HG03103 (cell line): ENCODE data around the gene AGPAT1.
"Not testable (repeated sequence)": the region's sequence is repeated elsewhere in the genome, so short reads cannot be mapped to it uniquely, and the experiment has no call there.

Experiments
- ATAC-seq: cut with Tn5 transposase; IDR thresholded peaks from one replicate; pipeline ENCODE4 v1.9.1; 2021; ENCODE audit warnings: low read depth; ENCODE audit not compliant: unreplicated experiment

Gene AGPAT1

DNA sequence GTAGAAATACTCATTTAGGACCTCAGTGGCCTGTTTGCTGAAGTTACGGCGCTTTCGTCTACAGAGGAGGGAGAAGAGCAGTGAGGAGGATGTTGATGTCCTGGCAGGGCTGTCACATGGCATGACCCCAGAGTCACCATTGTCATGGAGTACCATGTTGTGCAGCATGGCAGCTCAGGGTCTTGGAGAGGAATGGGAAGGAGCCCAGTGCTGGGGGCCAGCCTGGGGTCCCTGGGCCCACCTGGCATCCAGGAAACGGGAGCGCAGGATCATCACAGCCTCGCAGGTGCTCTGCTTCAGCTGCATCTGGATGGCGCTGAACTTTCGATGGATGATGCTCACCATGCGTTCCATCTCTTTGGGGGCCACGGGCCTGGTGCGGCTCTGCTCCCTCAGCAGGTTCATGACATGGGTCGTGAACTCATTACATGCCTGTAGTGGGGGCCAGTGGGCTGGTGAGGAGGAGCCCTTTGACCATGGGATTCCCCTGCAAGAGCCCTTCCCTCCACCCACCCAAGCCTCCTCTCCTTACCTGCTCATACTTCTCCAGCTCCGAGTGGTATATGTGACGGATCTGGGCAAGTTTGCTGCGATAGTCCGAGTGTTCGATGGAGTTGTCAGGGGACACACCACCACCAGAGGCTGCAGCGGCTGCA is 12.0 kb upstream of the AGPAT1 start:
- not testable (repeated sequence) for ATAC-seq

DNA sequence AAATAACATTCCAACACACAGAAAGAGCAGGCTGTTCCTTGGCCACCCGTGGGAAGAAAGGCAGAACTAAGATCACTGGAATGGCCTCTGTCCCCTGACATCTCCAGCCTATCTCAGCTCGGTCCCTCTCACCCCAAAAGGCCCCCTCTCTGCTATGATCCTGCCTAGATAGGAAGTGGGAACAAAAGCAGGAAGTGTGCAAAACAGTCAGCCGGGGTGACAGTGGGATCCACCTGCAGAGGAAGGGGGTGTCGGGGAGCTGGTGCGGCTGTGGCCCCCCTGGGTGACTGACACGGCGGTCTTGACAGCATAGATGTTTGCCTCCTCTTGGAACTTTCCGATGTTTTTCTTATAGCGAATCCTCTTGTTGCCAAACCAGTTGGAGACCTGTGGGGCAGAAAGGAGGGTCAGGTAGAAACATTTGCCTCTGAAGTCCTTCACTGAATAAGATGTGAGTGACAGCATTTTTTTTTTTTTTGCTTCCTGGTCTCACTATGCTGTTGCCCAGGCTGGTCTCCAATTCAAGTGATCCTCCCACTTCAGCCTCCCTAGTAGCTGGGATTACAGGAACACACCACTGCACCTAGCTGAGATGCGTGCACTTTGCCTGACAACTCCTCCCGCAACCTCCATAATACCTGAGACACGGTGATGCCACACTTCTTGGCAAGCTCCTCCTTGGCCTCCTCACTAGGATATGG is 11.3 kb upstream of the AGPAT1 start:
- ATAC-seq, result no peak

DNA sequence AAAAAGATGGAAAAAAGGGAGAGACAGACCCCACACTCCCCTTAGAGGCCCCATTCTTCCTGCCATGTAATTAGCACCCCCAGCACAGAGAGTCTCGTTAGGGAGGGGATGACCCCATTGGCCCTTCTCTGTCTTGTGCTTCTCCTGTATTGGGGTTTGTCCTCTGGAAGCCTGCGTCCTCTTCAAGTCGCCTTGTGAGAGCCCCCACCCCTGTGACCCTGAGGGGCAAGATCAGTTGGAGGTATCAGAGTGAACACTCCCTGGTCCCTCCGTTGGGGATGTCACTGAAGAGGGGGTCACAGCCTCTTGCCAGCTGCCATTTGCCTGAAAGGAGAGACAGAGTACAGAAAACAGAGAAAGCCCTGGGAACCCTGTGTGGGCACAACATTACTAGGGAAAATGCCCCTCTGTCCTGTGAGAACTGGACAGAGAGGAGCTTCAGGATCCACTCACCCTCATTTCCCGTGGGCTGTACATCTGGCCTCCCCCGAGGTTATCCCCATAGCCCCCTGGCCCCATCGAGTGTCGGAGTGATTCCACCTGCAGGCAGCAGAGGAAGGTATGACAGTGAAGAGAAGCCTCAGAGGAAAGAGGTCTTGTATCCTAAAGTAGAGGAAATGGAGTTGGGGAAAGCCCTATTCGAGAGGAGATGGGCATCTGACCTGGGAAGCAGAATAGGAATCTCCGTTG is 10.4 kb upstream of the AGPAT1 start:
- ATAC-seq, result not testable (repeated sequence)

DNA sequence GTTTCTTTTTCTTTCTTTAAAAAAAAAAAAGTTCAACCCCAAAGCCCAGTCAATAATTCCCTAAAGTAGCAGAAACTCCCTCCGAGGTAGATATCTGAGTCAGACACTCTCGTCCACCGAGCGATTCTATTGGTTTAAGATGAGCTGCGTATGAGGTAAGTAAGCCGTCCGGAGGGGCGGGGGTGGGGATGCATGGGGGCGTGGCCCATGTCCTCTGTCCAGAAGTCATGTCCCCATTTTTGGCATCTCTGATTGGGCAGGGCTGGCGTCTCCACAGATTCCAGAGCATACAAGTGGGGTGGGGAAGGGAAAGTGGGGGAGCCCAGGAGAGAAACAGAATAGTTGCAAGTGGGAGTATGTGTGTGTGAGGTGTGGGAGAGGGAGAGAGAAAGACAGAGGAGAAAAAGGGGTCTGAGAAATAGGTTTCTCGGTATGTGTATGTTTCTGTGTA is 9.8 kb upstream of the AGPAT1 start:
- ATAC-seq, result not testable (repeated sequence)

DNA sequence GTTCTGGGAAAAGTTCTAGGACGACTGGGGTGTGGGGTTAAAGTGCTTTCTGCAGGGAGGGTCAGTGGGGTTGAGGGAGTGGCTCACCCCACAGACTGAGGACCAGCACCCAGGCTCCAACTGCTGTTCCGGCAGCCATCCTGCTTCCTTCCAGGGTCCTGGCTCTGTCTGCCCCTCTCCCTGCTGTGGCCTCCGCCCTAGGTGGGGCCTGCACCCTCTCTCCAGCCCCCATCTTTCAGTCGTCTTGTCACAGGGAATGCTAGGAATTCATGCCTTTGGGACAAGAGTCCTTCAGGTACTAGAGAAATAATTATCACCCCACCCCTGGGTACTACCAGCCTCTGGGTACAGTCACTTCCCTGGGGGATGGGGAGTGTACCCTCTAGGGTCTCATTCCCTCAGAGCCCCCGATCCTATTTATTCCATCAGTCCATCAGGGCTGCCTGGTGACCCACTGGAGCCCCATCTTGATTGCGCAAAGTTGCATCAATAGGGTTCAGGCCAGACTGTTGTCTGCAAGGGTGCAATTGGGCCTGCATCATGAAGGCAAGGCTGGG is 8.3 kb upstream of the AGPAT1 start, which contains the start of gene AGER:
Gene AGER, minus strand, starts transcription at position 170 of the 557 bp plus-strand sequence. Its CDS starts 31 bp downstream, at position 139.
- ATAC-seq, result no peak

DNA sequence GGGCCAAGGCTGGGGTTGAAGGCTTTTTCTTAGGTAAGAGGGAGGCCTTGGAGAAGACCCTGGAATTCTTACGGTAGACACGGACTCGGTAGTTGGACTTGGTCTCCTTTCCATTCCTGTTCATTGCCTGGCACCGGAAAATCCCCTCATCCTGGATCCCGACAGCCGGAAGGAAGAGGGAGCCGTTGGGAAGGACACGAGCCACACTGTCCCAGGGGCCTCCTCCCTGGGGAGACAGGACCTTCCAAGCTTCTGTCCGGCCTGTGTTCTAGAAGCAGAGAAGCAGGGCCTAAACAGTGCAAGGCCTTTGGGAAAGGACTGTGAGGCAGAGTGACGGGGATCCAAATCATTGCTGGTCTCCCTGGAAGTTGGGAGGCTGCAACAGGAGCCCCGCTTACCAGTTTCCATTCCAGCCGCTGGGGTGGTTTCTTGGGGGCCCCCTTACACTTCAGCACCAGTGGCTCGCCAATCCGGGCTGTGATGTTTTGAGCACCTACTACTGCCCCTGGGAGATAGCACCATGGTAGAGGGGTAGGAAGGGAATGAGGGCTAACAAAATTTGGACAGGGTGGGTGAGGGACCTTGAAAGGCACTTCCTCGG is 7.7 kb upstream of the AGPAT1 start:
- ATAC-seq, result no peak

DNA sequence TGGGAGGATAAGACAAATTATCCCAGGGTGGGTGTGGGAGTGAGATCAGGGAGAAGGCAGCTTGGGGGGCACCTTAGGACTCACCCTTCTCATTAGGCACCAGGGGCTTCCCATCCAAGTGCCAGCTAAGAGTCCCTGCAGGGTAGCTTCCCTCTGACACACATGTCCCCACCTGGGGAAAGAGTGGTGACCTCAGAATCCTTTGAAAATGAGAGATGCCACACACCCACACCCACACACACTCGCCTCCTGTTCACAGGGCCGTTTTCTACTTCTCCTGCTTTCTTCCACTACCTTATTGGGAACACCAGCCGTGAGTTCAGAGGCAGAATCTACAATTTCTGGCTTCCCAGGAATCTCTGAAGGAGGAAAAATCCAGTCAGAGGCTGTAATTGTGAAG is 7.1 kb upstream of the AGPAT1 start:
- ATAC-seq, result no peak

DNA sequence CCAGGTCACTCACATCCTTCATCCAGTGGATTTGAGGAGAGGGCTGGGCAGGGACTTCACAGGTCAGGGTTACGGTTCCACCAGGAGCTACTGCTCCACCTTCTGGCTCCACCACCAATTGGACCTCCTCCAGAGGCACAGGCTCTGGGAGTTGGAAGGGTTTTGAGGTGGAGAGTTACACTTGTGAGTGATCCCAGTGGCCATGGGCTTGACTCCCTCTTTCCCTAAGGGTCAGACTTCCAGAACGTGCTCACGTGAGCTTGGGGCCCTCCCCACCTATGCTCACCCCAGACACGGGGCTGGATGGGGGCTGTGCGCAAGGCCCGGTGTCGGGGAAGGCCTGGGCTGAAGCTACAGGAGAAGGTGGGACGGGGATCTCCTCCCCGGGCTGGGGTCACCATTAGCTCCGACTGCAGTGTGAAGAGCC is 6.7 kb upstream of the AGPAT1 start:
- no peak for ATAC-seq

DNA sequence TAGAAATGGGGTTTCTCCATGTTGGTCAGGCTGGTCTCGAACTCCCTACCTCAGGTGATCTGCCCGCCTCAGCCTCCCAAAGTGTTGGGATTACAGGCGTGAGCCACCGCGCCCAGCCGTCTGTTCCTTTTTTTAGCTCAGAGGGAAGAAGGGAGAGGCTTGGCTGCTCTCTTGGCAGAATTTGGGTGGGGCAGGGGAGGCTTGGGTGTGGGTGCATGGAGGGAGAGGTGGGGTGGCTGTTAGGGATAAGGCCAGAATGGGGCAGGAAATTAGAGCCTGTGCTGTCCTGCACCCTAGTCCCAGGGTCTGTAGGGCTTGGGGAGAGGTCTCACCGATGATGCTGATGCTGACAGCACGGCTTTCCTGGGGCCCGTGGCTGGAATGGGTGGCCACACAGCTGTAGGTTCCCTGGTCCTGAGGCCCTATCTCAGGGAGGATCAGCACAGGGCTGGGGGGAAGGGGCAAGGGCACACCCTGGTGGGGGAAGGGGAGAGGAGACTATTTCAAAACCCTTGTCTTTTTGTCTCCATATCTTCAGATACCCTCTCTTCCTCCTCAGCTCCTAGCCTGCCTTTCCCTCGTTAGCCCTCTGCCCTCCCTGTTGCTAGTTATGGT is 6.1 kb upstream of the AGPAT1 start:
- no peak for ATAC-seq

DNA sequence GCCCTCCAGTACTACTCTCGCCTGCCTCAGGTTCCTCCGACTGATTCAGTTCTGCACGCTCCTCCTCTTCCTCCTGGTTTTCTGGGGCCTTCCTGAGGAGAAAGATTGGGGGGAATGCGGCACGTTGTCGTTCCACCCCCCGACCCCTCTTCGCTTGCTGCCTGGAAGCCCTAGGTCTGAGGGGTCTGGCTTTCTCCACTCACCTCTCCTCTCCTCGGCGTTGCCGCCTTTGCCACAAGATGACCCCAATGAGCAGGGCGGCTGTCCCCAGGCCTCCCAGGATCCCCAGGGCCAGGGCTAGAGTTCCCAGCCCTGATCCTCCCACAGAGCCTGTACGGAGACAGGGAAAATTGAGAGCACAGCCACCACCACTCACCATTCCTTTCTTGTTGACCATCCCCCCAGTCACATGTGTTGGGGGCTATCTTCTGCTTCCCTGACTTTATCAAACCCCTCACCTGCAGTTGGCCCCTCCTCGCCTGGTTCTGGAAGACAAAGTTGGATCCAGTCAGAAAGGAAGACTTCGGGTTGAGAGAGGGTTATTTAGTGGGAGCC is 5.3 kb upstream of the AGPAT1 start:
- no peak for ATAC-seq

DNA sequence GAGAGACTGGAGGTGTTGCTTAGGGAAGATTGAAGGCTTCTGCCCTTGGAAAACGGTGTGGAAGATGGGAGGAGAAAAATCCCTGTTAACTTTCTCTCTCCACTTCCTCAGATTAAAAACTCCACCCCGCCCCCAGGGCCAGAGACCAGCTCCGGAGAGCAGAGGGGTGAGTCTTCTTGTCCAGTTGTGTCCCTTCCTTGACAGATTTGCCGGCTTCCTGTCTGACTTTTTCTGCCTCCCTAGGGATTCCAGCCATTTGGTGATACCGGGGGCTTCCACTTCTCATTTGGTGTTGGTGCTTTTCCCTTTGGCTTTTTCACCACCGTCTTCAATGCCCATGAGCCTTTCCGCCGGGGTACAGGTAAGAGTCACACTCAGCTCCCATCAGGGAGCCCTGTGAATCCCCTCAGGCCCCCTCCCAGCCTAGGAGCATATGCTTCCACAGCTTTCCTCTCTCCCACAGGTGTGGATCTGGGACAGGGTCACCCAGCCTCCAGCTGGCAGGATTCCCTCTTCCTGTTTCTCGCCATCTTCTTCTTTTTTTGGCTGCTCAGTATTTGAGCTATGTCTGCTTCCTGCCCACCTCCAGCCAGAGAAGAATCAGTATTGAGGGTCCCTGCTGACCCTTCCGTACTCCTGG is 4.0 kb upstream of the AGPAT1 start:
- no peak for ATAC-seq

DNA sequence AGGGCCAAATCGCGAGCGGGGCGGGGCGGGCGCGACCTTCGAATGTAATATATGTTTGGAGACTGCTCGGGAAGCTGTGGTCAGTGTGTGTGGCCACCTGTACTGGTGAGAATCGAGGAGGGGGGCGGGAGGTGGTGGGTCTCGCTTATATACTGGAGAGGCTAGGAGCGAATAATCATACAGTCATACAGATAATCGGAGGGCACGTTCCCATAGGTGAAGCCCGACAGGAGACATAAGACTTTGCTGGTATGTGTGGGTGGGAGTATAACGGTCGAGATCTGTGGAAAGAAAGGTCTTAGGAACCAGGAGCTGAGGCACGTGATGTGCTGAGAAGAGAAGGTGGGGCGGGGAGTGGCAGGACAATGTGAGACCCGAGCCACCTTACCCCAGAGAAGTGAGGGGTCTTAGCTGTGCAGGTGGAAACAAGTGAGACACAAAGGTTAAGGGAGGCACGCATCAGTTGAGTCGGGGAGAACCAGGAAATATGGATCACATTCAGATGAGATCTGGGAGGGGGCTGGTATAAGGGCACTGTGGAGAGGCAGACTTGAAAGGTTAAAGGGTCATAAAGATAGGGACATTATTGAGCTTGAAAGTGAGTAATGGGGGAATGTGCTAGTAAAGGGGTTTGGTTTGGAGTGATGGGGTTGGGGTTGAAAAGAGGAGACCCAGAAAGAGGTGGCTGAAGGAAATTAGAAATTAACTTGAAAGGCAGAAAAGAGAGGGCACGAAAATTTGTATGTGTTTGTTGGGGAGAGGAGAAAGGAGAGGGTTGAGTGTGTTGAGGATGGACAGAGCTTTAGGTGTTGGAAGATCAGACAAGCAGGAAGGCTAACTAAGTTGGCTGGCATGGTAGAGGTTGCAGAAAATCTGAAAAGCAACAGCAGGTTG is 2.9 kb upstream of the AGPAT1 start:
- ATAC-seq, result no peak

DNA sequence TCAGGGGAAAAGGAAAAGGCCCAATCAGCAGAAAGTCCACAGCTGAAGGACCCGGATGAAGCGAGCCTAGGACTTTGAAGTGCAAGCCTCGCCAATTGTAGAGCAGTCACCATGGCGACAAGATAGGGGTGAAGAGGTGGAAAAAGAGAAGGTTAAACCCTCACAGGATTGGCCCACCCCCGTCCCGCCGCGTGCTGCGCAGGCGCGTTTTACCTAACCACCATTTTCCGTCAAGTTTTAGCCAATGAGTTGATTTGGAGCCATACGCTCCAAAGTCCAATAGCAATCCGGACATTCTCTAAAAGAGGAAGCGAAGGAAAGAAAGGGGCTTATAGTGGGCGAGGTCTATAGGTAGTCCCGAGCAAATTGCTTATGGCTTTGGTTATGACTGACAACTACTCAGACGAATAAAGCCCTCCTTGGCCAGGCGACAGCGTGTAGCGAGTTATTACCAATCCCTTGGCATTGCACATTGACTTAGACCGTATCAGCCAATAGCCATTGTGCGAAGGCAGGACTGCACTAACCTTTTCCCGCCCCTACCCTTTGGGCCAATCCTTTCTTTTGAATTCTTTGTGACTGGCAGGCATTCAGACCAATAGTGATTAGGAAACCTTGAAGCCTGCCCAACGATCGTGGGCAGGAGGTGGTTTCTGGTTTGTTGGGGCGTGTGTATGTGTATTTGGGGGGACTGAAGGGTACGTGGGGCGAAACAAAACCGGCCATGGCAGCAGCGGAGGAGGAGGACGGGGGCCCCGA is 2.1 kb upstream of the AGPAT1 start, which contains the start of gene RNF5:
Gene RNF5, plus strand, starts transcription at position 618 of the 759 bp plus-strand sequence. Its CDS starts 107 bp downstream, at position 725.
- peak; percentile 67 for ATAC-seq

DNA sequence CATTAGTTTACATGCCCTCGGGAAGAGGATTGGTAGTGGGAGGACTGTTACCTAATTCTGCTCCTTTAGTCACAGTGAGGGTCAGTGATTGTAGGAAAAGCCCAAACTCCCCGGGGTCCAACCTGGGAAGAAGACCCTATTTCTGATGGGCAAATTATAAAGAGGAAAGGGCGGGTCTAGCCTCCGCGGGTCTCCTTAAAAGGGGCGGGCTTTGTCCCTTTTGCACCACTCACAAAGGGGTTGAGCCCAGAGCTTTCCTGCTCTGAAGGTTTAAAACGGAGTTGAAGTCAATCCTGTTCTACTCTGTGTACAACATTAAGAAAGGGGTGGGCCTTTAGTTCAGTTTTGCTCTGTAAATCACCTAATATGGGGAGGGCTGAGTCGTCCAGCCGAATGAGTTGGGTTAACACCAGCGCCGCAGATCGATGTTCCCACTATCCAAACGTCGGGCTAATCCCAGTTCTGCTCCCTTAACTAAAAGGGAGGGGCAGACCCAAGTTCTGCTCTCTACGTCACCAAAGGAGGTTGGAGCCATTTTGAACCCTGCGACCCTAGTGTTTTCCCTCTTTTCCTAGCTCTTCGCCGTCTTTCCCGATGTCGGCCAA is 1.4 kb upstream of the AGPAT1 start:
- peak; percentile 13 for ATAC-seq

DNA sequence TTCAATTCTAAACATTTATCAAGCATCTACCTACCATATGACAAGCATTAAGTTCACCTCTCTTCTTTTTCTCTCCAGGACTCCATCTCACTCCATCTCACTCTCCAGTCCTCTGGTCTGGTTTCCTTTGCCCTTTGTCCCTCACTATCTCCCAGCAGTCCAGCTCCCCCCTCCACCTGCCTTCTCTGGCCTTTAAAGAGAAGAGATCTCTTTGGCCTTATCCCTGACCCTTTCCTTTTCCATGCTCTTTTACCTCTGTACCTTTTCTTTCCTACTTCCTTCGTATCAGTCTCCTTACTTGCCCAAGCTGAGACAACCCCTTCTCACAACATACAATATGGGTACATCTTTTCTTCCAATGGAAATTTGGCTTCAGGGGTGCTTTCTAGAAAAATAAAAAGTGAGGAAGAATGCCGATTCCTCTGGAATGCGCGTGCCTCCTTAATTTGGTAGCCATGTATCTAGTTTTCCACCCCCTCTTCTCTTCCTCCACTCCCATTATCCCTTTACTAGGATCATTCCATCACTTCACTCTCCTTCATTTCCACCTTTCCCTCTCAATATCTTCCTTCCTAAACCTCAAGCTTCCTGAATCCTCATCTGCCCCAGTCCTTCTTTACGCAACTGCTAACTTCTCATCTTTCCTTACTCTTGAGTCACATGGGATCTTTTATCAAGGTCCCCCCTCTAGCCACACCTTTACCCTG is 745 bp upstream of the AGPAT1 start:
- no peak for ATAC-seq

DNA sequence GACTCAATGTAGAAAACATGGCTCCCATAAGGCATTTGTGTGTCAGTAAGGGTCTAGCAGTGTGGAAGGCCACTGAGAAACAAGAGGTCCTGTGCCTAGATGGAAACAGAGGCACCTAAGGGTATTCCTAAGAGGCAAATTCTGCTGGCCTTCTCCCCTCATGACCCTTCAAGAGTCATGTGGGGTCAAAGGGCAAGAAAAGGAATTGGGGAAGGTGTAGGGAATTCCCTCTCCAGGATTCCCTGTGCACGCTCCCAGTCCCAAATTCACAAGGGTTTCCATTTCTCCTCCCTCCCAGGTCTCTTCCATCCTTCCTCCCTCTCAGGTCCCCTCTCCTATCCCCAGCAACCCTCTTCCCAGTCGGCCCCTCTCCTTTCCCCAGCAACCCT is 568 bp downstream of the AGPAT1 start:
- ATAC-seq, result no peak

DNA sequence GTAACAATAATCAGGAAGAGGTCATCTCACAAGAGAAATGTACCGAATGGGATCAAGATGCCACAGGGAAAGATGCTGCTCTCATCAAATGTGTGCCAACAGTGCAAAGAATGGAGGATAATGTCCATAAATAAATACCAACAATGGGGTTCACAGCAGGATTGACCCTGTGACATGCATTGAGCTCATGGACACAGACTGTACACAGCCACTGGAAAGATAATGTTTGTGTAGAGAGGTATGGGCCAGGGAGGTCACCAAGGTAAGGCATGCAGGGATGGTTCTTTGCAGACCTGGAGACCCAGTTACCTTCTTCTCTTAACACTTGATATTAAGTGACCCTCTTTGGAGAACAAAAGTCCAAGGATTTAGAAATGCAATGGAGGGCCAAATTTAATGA is 1.5 kb downstream of the AGPAT1 start:
- ATAC-seq, result no peak
